Hepatocyte (in vitro differentiated cells): ENCODE results near the gene AMPD3. TPM values are rescaled to one million over a fixed set of nuclear protein-coding genes. Genes with fewer than 3 reads are reported as not detected.

Source experiments
- DNase-seq: peaks from one replicate; pipeline ENCODE4 v3.0.0-alpha.2; 2016; ENCODE audit warnings: low spot score
- H2AFZ ChIP-seq: fragments of 200-600 bp; sonication (generic); 2 replicates; pipeline ENCODE4 v1.6.0; 2016; ENCODE audit warnings: antibody characterized with exemption, mild to moderate bottlenecking
- H3K27ac ChIP-seq: fragments of 200-600 bp; sonication (generic); 2 replicates; pipeline ENCODE4 v1.5.1; 2016; ENCODE audit warnings: mild to moderate bottlenecking
- H3K27me3 ChIP-seq: fragments of 200-600 bp; sonication (generic); 2 replicates; pipeline ENCODE4 v1.6.1; 2016
- H3K36me3 ChIP-seq: fragments of 200-600 bp; sonication (generic); replicated peaks from 2 replicates; pipeline ENCODE4 v1.5.1; 2016; ENCODE audit warnings: low read depth; ENCODE audit not compliant: insufficient read depth
- H3K4me1 ChIP-seq: fragments of 200-600 bp; sonication (generic); 2 replicates; pipeline ENCODE4 v1.5.1; 2016; ENCODE audit warnings: mild to moderate bottlenecking, moderate library complexity; ENCODE audit not compliant: insufficient read depth
- H3K4me2 ChIP-seq: fragments of 200-600 bp; sonication (generic); 2 replicates; pipeline ENCODE4 v1.6.0; 2016
- H3K4me3 ChIP-seq: fragments of 200-600 bp; sonication (generic); 2 replicates; pipeline ENCODE4 v1.5.1; 2016; ENCODE audit warnings: mild to moderate bottlenecking
- H3K79me2 ChIP-seq: fragments of 200-600 bp; sonication (generic); 2 replicates; pipeline ENCODE4 v1.6.0; 2017; ENCODE audit warnings: mild to moderate bottlenecking
- H3K9me2 ChIP-seq: fragments of 200-600 bp; sonication (generic); replicated peaks from 2 replicates; pipeline ENCODE4 v1.6.0; 2017; ENCODE audit warnings: mild to moderate bottlenecking; ENCODE audit not compliant: insufficient read depth
- H3K9me3 ChIP-seq: fragments of 200-600 bp; sonication (generic); 2 replicates; pipeline ENCODE4 v1.5.1; 2016; ENCODE audit warnings: low read depth, mild to moderate bottlenecking
- H4K20me1 ChIP-seq: fragments of 200-600 bp; sonication (generic); 2 replicates; pipeline ENCODE4 v1.6.0; 2016; ENCODE audit warnings: mild to moderate bottlenecking; ENCODE audit not compliant: insufficient read depth, poor library complexity, severe bottlenecking
- EZH2 ChIP-seq: fragments of 200-600 bp; sonication (generic); IDR thresholded peaks from 2 replicates; pipeline ENCODE4 v1.6.1; 2016; ENCODE audit warnings: antibody characterized with exemption, mild to moderate bottlenecking, borderline replicate concordance
- EZH2phosphoT487 ChIP-seq: fragments of 200-600 bp; sonication (generic); IDR thresholded peaks from one replicate; pipeline ENCODE4 v1.6.1; 2018; ENCODE audit warnings: antibody characterized with exemption, mild to moderate bottlenecking, low read depth, moderate library complexity; ENCODE audit not compliant: unreplicated experiment, severe bottlenecking
- WGBS: methylation state at CpG from one replicate; pipeline ENCODE4 v1.1.6; 2016; ENCODE audit warnings: low lambda C conversion rate; ENCODE audit errors: missing lambda C conversion rate; 5-methylcytosine and 5-hydroxymethylcytosine counted together
- polyA plus RNA-seq: library from polyadenylated mRNA; unstranded; fragments of >200 nt; fragmentation: Nextera tagmentation; extraction: Ambion mirVana; gene quantifications from 2 replicates; pipeline ENCODE4 v1.2.1, GENCODE V29; 2016
- total RNA-seq: library from RNA; depleted of rRNA; stranded (reverse); fragments of >200 nt; gene quantifications from 2 replicates; pipeline ENCODE4 v1.2.3, GENCODE V29; 2014
- TF ChIP-seq, protein P1 (sequence below): fragments of 200-600 bp; sonication (generic); IDR thresholded peaks from 2 replicates; pipeline ENCODE4 v1.5.1; 2016; ENCODE audit warnings: antibody characterized with exemption, mild to moderate bottlenecking; ENCODE audit not compliant: poor library complexity

Gene AMPD3
- total and polyA plus RNA-seq, 2 experiments from 2014 or later: 1.8 to 4.1 TPM

DNA sequence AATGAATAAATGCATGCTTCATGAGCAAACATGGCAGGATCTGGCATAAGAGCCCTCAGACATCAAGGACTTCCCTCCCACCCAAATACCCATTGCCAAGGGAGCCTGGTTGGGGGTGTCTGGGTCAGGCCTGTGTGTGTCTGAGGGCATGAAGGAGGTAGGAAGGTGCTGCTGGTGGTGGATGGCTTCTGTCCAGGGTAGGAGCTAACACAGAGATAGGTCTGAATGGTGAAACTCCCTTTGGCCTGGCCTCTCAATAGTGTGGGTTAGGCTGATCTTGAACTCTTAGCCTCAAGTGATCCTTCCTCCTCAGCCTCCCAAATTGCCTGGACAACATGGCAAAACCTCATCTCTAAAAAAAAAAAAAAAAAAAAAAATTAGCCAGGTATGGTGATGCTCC, 2.8 kb downstream of the AMPD3 start:
- Histone ChIP-seq H2AFZ (no peak overlapping the region), H3K4me1 (peaks cover 14% of the 10 kb centered on the region), H3K4me2 (no peak overlapping the region), H3K27me3 (no peaks in the 10 kb centered on the region), H4K20me1 (no peaks in the 10 kb centered on the region), H3K79me2 (peaks cover 4% of the 10 kb centered on the region), H3K9me3 (no peaks in the 10 kb centered on the region), H3K36me3 (no peaks in the 10 kb centered on the region), H3K9me2 (no peaks in the 10 kb centered on the region), H3K4me3 (no peak overlapping the region), H3K27ac (no peak overlapping the region)
- TF ChIP-seq EZH2phosphoT487 (no peak), EZH2 (no peak)
- TF ChIP-seq, protein P1, sequence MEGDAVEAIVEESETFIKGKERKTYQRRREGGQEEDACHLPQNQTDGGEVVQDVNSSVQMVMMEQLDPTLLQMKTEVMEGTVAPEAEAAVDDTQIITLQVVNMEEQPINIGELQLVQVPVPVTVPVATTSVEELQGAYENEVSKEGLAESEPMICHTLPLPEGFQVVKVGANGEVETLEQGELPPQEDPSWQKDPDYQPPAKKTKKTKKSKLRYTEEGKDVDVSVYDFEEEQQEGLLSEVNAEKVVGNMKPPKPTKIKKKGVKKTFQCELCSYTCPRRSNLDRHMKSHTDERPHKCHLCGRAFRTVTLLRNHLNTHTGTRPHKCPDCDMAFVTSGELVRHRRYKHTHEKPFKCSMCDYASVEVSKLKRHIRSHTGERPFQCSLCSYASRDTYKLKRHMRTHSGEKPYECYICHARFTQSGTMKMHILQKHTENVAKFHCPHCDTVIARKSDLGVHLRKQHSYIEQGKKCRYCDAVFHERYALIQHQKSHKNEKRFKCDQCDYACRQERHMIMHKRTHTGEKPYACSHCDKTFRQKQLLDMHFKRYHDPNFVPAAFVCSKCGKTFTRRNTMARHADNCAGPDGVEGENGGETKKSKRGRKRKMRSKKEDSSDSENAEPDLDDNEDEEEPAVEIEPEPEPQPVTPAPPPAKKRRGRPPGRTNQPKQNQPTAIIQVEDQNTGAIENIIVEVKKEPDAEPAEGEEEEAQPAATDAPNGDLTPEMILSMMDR: no peak
- no peak for DNase-seq

DNA sequence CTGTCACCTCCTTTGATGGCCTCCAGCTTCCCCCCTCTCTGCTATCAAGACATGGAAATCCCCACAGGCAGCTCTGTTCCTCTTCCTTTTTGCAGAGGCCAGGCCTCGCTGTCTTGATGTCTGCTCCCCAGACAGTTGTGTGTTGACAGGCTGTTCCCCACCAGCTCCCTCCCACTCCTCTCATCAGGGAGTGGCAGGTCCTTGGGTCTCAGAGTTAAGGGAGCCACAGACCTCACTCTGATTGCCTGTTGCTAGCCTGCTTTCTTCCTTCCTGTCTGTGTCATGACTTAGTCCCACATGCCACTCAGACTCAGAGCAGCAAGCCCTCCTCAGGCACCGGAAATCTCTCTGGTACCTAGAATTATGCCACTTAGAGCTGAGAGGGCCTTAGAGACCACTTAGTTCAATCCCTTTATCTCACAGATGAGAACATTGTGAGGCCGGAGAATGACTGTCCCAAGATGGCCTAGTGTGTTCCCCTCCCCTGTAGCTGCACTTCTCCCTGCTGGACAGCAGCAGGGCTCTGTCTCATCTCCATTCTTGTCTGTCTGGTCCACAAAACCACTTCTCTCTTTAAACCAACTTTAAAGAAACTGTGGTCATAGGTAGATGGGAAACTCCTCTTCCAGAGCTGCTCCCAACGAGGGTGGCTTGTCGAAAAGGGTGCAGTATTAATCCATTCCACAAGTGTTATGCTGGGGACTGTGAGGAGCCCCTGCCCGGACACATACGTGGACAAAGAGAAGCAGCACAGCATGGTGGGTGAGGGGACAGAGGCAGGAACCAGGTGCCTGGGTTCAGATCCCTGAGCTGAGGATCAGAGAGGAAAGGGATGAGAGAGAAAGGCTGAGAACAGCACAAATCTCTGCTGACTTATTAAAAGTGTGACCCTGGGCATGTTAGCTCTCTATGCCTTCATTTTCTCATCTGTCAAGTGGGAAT, 4.2 kb downstream of the AMPD3 start:
- H3K27ac ChIP-seq: no peak overlapping the region
- TF ChIP-seq, protein P1: no peak
- no peak for TF ChIP-seq EZH2
- TF ChIP-seq EZH2phosphoT487: no peak
- no peaks in the 10 kb centered on the region for H3K9me3 ChIP-seq
- 68% methylated on average over 7 of the region's 7 CpGs for WGBS
- peaks cover 17% of the 10 kb centered on the region for H3K4me1 ChIP-seq
- DNase-seq: no peak
- no peaks in the 10 kb centered on the region for H3K27me3 ChIP-seq
- H3K4me3 ChIP-seq: no peak overlapping the region
- peaks cover 4% of the 10 kb centered on the region for H3K79me2 ChIP-seq
- H3K36me3 ChIP-seq: no peaks in the 10 kb centered on the region
- no peaks in the 10 kb centered on the region for H4K20me1 ChIP-seq
- H2AFZ ChIP-seq: no peak overlapping the region
- no peak overlapping the region for H3K4me2 ChIP-seq
- no peaks in the 10 kb centered on the region for H3K9me2 ChIP-seq

DNA sequence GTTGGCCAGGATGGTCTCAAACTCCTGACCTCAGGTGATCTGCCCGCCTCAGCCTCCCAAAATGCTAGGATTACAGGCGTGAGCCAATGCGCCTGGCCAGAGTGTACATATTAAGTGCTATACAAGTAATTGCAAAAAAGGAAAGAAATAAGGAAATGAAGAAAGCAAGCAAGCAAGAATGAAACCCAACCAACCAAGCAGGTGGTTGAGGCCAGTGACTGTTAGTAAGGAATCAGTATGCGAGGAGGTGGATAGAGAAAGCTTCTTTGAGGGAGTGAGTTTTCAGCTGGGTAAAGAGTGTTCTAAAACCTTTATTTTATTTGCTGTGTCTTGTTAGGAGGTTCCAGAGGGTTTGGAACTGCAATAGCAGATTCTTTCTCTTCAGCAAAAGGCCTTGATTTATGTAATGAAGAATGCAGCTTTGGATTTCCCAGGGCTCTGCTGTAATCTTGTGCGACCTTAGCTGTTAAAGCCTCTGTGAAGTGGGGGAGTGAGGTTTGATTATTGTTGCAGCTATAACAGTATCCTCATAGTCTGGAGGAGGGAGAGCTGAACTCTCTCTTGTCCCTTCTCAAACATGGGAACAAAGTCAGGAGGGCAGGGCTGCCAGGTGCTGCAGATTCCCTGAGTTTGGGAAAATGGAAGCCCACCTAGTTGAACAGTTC, 5.7 kb downstream of the AMPD3 start:
- TF ChIP-seq EZH2phosphoT487 (no peak), EZH2 (no peak)
- TF ChIP-seq, protein P1: no peak
- no peaks in the 10 kb centered on the region for H3K36me3 ChIP-seq
- H3K9me2 ChIP-seq: no peaks in the 10 kb centered on the region
- WGBS: 96% methylated on average over 5 of the region's 5 CpGs
- H2AFZ ChIP-seq: no peak overlapping the region
- H3K4me1 ChIP-seq: peaks cover 4% of the 10 kb centered on the region
- no peak overlapping the region for H3K4me2 ChIP-seq
- H3K9me3 ChIP-seq: no peaks in the 10 kb centered on the region
- H3K27ac ChIP-seq: no peak overlapping the region
- no peaks in the 10 kb centered on the region for H4K20me1 ChIP-seq
- H3K79me2 ChIP-seq: peaks cover 4% of the 10 kb centered on the region
- DNase-seq: no peak
- no peak overlapping the region for H3K4me3 ChIP-seq
- no peaks in the 10 kb centered on the region for H3K27me3 ChIP-seq
